GM21786 (cell line): ENCODE measurements around the gene MAP4K3.

ENCODE experiments used
- ATAC-seq: cut with Tn5 transposase; IDR thresholded peaks from one replicate; pipeline ENCODE4 v1.9.1; 2021; ENCODE audit not compliant: unreplicated experiment

The MAP4K3 gene

GRCh38 chr2:39436592-39437521 is at the start of gene MAP4K3:
Gene MAP4K3 (minus strand): TSS chr2:39437285. CDS start chr2:39436987, 298 bp downstream.
- ATAC-seq, result peak; percentile 67

GRCh38 chr2:39486071-39486470 is 49.0 kb upstream of the MAP4K3 start:
- no peak for ATAC-seq

GRCh38 chr2:39484620-39485495 is 47.8 kb upstream of the MAP4K3 start:
- no peak for ATAC-seq

- ATAC-seq, result no peak
Observed at GRCh38 chr2:39484206-39484605, 47.1 kb upstream of the MAP4K3 start.

GRCh38 chr2:39483534-39483933 is 46.4 kb upstream of the MAP4K3 start:
- ATAC-seq, result no peak

- ATAC-seq, result no peak
Observed at GRCh38 chr2:39481611-39482010, 44.5 kb upstream of the MAP4K3 start.

- ATAC-seq, result no peak
Observed at GRCh38 chr2:39479696-39480095, 42.6 kb upstream of the MAP4K3 start.

GRCh38 chr2:39479053-39479670 is 42.1 kb upstream of the MAP4K3 start:
- ATAC-seq, result no peak

- peak; percentile 93 for ATAC-seq
Observed at GRCh38 chr2:39476524-39476923, 39.4 kb upstream of the MAP4K3 start.

GRCh38 chr2:39475006-39475405 is 37.9 kb upstream of the MAP4K3 start:
- no peak for ATAC-seq

GRCh38 chr2:39470580-39470979 is 33.5 kb upstream of the MAP4K3 start:
- peak; percentile 51 for ATAC-seq

- ATAC-seq, result peak; percentile 87
Observed at GRCh38 chr2:39469807-39470206, 32.7 kb upstream of the MAP4K3 start.

- ATAC-seq, result no peak
Observed at GRCh38 chr2:39468579-39469451, 31.7 kb upstream of the MAP4K3 start.

- ATAC-seq, result no peak
Observed at GRCh38 chr2:39466311-39466710, 29.2 kb upstream of the MAP4K3 start.

GRCh38 chr2:39464864-39465263 is 27.8 kb upstream of the MAP4K3 start:
- no peak for ATAC-seq

GRCh38 chr2:39455826-39456225 is 18.7 kb upstream of the MAP4K3 start:
- no peak for ATAC-seq

- no peak for ATAC-seq
Observed at GRCh38 chr2:39452396-39452795, 15.3 kb upstream of the MAP4K3 start.

GRCh38 chr2:39451954-39452353 is 14.9 kb upstream of the MAP4K3 start:
- no peak for ATAC-seq

GRCh38 chr2:39448169-39448502 is 11.1 kb upstream of the MAP4K3 start:
- ATAC-seq, result no peak
